Neural cell (in vitro differentiated cells): ENCODE measurements around the gene C2CD3. TPM values are rescaled to one million over a fixed set of nuclear protein-coding genes. Genes with fewer than 3 reads are reported as not detected.

Experiments
- H2AFZ ChIP-seq: fragments of 200-600, 300-800 bp; sonication (generic), shearing (Covaris generic); 2 replicates; pipeline ENCODE4 v1.6.0; 2014; ENCODE audit warnings: low read depth, mild to moderate bottlenecking, antibody characterized with exemption, low read length, moderate library complexity
- H3F3A ChIP-seq: fragments of 200-600 bp; shearing (Covaris generic); 2 replicates; pipeline ENCODE4 v1.6.1; 2016; ENCODE audit warnings: mild to moderate bottlenecking, moderate library complexity, mixed read lengths, antibody characterized with exemption, low read length; ENCODE audit not compliant: insufficient read depth, poor library complexity, severe bottlenecking
- H3K27ac ChIP-seq: fragments of 200-600, 300-800 bp; sonication (generic), shearing (Covaris generic); 2 replicates; pipeline ENCODE4 v1.5.1; 2014; ENCODE audit warnings: mild to moderate bottlenecking, low read length, moderate library complexity
- H3K27me3 ChIP-seq: fragments of 300-800, 200-600 bp; sonication (generic), shearing (Covaris generic); 2 replicates; pipeline ENCODE4 v1.6.0; 2014; ENCODE audit warnings: mild to moderate bottlenecking, low read depth, low read length, moderate library complexity; ENCODE audit not compliant: insufficient read depth
- H3K36me3 ChIP-seq: fragments of 300-800, 200-600 bp; sonication (generic), shearing (Covaris generic); 2 replicates; pipeline ENCODE4 v1.5.1; 2014; ENCODE audit warnings: mild to moderate bottlenecking, antibody characterized with exemption, low read length, moderate library complexity; ENCODE audit not compliant: insufficient read depth
- H3K4me2 ChIP-seq: fragments of 300-800, 200-600 bp; sonication (generic), shearing (Covaris generic); 2 replicates; pipeline ENCODE4 v1.6.0; 2014; ENCODE audit warnings: mild to moderate bottlenecking, low read length
- H3K4me3 ChIP-seq: fragments of 300-800, 200-600 bp; sonication (generic), shearing (Covaris generic); 2 replicates; pipeline ENCODE4 v1.5.1; 2014; ENCODE audit warnings: mild to moderate bottlenecking, low read length, moderate library complexity
- H3K79me2 ChIP-seq: fragments of 200-600 bp; shearing (Covaris generic); replicated peaks from 2 replicates; pipeline ENCODE4 v1.6.0; 2014; ENCODE audit warnings: mild to moderate bottlenecking, low read length, moderate library complexity; ENCODE audit not compliant: insufficient read depth
- H3K9ac ChIP-seq: fragments of 300-800, 200-600 bp; sonication (generic), shearing (Covaris generic); 2 replicates; pipeline ENCODE4 v1.6.1; 2016; ENCODE audit warnings: mild to moderate bottlenecking, low read length, mixed read lengths
- H3K9me2 ChIP-seq: fragments of 200-600 bp; shearing (Covaris generic); 2 replicates; pipeline ENCODE4 v1.6.1; 2016; ENCODE audit warnings: mild to moderate bottlenecking, low read length, mixed read lengths; ENCODE audit not compliant: insufficient read depth
- H3K9me3 ChIP-seq: fragments of 200-600, 300-800 bp; sonication (generic), shearing (Covaris generic); 2 replicates; pipeline ENCODE4 v1.6.1; 2016; ENCODE audit warnings: mild to moderate bottlenecking, mixed run types, low read length, moderate library complexity, mixed read lengths
- H4K20me1 ChIP-seq: fragments of 200-600 bp; shearing (Covaris generic); 2 replicates; pipeline ENCODE4 v1.6.1; 2016; ENCODE audit warnings: mild to moderate bottlenecking, mixed run types; ENCODE audit not compliant: insufficient read depth
- EP300 ChIP-seq: fragments of 450-650 bp; conservative IDR thresholded peaks from 2 replicates; pipeline ENCODE4 v1.6.1; 2014; ENCODE audit warnings: antibody characterized with exemption, mild to moderate bottlenecking, moderate library complexity; ENCODE audit not compliant: poor library complexity, severe bottlenecking
- EZH2 ChIP-seq: fragments of 200-600, 300-800 bp; shearing (Covaris generic), sonication (generic); IDR thresholded peaks from 2 replicates; pipeline ENCODE4 v1.6.1; 2014; ENCODE audit warnings: antibody characterized with exemption, low read length, borderline replicate concordance, mild to moderate bottlenecking; ENCODE audit not compliant: insufficient read depth, poor library complexity, severe bottlenecking
- MXI1 ChIP-seq: fragments of 450-650 bp; conservative IDR thresholded peaks from 2 replicates; pipeline ENCODE4 v1.6.1; 2014; ENCODE audit warnings: antibody characterized with exemption, mild to moderate bottlenecking; ENCODE audit not compliant: poor library complexity, severe bottlenecking
- POLR2AphosphoS5 ChIP-seq: IDR thresholded peaks from 2 replicates; pipeline ENCODE4 v1.6.1; 2012
- RAD21 ChIP-seq: fragments of 450-650 bp; conservative IDR thresholded peaks from 2 replicates; pipeline ENCODE4 v1.6.1; 2014; ENCODE audit warnings: antibody characterized with exemption, mild to moderate bottlenecking, moderate library complexity
- SMC3 ChIP-seq: fragments of 450-650 bp; conservative IDR thresholded peaks from 2 replicates; pipeline ENCODE4 v1.6.1; 2014; ENCODE audit warnings: antibody characterized with exemption, mild to moderate bottlenecking, moderate library complexity; ENCODE audit not compliant: poor library complexity
- TAF1 ChIP-seq: IDR thresholded peaks from 2 replicates; pipeline ENCODE4 v1.6.1; 2012; ENCODE audit warnings: low read depth
- polyA plus RNA-seq: library from polyadenylated mRNA; depleted of rRNA; stranded (reverse); fragments of >200 nt; gene quantifications from 2 replicates; pipeline ENCODE4 v1.2.3, GENCODE V29; 2014
- TF ChIP-seq, protein P1 (sequence below): IDR thresholded peaks from 2 replicates; pipeline ENCODE4 v1.6.1; 2012; ENCODE audit warnings: borderline replicate concordance
- TF ChIP-seq, protein P2 (sequence below): fragments of 450-650 bp; IDR thresholded peaks from 2 replicates; pipeline ENCODE4 v1.5.1; 2014; ENCODE audit warnings: antibody characterized with exemption, mild to moderate bottlenecking, moderate library complexity; ENCODE audit not compliant: poor library complexity, severe bottlenecking

Gene C2CD3
- polyA plus RNA-seq, 1 donor from 2014 or later = 13.2 TPM

DNA sequence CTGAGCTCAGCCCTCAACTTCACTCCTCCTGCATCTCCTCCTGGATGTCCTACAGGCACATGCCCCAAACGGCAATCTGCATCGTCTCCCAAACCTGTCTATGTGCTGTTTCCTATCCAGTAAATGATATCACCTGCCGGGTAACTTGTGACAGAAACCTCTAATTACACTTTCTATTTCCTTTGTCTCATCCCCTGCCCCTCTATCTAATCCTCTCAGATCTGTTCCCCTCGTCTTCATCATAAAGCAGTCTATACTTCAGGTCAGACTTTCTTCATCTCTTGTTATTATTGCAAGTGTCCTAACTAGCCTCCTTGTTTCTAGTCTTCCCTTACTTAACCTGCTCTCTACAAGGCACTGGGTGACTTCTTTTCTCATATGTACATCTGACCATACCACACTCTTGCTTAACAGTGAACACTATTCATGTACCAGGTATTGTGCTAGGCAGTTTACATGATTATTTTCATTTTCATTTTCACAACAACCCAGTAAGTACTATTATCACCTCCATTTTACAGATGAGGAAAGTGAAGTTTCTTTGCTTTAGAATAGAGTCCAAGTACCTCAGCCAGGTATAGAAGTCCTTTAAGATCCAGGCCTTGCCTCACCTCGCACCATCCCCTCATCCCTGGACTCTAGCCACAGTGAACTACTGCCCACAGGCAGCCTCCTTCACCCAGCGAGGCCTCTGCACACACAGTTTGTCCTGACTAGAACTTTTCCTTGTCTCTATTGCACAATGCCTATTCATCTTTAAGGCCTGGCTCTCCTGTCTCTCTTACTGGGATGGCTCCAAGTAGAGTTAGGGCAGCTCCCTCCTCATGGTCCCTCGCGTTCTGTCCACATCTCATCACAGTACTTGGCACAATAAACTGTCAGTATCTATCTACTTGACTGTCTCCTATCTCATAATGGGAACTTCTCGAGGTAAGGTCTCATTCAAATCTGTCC lies 139.8 kb downstream of the C2CD3 start:
- no peak overlapping the region for H2AFZ ChIP-seq
- H3K9me3 ChIP-seq = no peaks in the 10 kb centered on the region
- no peaks in the 10 kb centered on the region for H3K27me3 ChIP-seq
- no peak overlapping the region for H3K9ac ChIP-seq
- H3K4me3 ChIP-seq = no peak overlapping the region
- TF ChIP-seq RAD21 (no peak), TAF1 (no peak), POLR2AphosphoS5 (no peak), EZH2 (no peak), SMC3 (no peak), MXI1 (no peak), EP300 (no peak)
- TF ChIP-seq, protein P1, sequence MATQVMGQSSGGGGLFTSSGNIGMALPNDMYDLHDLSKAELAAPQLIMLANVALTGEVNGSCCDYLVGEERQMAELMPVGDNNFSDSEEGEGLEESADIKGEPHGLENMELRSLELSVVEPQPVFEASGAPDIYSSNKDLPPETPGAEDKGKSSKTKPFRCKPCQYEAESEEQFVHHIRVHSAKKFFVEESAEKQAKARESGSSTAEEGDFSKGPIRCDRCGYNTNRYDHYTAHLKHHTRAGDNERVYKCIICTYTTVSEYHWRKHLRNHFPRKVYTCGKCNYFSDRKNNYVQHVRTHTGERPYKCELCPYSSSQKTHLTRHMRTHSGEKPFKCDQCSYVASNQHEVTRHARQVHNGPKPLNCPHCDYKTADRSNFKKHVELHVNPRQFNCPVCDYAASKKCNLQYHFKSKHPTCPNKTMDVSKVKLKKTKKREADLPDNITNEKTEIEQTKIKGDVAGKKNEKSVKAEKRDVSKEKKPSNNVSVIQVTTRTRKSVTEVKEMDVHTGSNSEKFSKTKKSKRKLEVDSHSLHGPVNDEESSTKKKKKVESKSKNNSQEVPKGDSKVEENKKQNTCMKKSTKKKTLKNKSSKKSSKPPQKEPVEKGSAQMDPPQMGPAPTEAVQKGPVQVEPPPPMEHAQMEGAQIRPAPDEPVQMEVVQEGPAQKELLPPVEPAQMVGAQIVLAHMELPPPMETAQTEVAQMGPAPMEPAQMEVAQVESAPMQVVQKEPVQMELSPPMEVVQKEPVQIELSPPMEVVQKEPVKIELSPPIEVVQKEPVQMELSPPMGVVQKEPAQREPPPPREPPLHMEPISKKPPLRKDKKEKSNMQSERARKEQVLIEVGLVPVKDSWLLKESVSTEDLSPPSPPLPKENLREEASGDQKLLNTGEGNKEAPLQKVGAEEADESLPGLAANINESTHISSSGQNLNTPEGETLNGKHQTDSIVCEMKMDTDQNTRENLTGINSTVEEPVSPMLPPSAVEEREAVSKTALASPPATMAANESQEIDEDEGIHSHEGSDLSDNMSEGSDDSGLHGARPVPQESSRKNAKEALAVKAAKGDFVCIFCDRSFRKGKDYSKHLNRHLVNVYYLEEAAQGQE = no peak
- TF ChIP-seq, protein P2, sequence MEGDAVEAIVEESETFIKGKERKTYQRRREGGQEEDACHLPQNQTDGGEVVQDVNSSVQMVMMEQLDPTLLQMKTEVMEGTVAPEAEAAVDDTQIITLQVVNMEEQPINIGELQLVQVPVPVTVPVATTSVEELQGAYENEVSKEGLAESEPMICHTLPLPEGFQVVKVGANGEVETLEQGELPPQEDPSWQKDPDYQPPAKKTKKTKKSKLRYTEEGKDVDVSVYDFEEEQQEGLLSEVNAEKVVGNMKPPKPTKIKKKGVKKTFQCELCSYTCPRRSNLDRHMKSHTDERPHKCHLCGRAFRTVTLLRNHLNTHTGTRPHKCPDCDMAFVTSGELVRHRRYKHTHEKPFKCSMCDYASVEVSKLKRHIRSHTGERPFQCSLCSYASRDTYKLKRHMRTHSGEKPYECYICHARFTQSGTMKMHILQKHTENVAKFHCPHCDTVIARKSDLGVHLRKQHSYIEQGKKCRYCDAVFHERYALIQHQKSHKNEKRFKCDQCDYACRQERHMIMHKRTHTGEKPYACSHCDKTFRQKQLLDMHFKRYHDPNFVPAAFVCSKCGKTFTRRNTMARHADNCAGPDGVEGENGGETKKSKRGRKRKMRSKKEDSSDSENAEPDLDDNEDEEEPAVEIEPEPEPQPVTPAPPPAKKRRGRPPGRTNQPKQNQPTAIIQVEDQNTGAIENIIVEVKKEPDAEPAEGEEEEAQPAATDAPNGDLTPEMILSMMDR = no peak
- no peak overlapping the region for H3K4me2 ChIP-seq
- no peaks in the 10 kb centered on the region for H3K36me3 ChIP-seq
- H4K20me1 ChIP-seq = no peaks in the 10 kb centered on the region
- no peak overlapping the region for H3K27ac ChIP-seq
- H3F3A ChIP-seq = no peaks in the 10 kb centered on the region
- H3K9me2 ChIP-seq = no peaks in the 10 kb centered on the region
- no peaks in the 10 kb centered on the region for H3K79me2 ChIP-seq

GRCh38 chr11:74025467-74026166 lies 145.2 kb downstream of the C2CD3 start:
- Histone ChIP-seq H3K4me3 (no peak overlapping the region), H3K79me2 (no peaks in the 10 kb centered on the region), H3K9me2 (no peaks in the 10 kb centered on the region), H3K4me2 (no peak overlapping the region), H3F3A (no peaks in the 10 kb centered on the region), H3K27ac (no peak overlapping the region), H4K20me1 (no peaks in the 10 kb centered on the region), H3K9me3 (no peaks in the 10 kb centered on the region), H3K9ac (no peak overlapping the region), H3K36me3 (no peaks in the 10 kb centered on the region), H3K27me3 (no peaks in the 10 kb centered on the region), H2AFZ (no peak overlapping the region)
- no peak for TF ChIP-seq TAF1
- no peak for TF ChIP-seq EZH2
